ENCODE data around the gene ADCY1. TPM values are rescaled to one million over a fixed set of nuclear protein-coding genes. Genes with fewer than 3 reads are reported as not detected.

ADCY1 gene
- total RNA-seq, 4 donors from 2014 or later: under 0.01 to 1.5 (median 0.18) TPM

DNA sequence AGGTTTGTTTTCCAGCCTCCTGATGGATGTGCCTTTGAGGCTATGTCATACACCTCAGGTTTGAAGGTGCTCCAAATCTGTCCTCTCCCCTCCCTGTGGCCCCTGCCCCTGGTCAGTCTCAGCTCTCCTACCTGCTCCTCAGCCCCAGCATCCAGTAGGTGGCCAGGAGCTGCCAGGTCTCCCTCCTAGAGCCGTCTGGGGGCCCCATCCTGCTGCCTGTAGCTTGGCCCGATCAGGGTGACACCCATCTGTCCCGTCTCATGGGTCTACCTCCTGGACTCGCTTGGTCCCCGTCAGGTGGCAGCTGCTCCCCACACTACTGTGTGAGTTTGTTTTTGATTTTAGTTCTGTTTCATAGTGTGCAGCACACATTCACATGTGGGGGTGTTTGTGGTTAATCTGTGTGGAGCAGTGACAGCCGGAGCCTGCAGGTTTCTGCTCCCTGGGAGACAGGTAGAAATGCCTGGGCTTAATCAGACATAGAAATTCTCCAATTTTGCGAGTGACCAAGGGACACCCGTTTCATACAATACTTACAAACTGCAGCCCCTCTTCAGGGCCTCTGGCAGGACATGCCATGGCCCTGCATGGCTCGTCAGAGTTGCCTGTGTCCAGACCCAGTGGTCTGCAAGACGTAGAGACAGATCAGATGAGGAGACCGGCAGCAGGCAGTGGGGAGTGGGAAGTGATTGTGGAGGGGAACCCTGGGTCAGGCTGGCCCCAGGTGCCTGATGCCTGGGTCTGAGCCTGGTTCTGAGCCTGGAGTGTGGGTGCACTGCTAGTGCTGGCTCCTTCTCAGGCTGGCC lies 17.1 kb downstream of the ADCY1 start:
- Histone ChIP-seq H3K36me3 (no peaks in the 10 kb centered on the region), H3K27me3 (no peaks in the 10 kb centered on the region), H3K9me3 (no peaks in the 10 kb centered on the region), H3K4me3 (no peak overlapping the region), H3K27ac (no peak overlapping the region), H3K4me1 (no peaks in the 10 kb centered on the region)
- no peak for DNase-seq
- TF ChIP-seq CTCF (IDR thresholded peaks at IDR 0.05): no peak
- no peak for TF ChIP-seq POLR2A (IDR thresholded peaks at IDR 0.05)

DNA sequence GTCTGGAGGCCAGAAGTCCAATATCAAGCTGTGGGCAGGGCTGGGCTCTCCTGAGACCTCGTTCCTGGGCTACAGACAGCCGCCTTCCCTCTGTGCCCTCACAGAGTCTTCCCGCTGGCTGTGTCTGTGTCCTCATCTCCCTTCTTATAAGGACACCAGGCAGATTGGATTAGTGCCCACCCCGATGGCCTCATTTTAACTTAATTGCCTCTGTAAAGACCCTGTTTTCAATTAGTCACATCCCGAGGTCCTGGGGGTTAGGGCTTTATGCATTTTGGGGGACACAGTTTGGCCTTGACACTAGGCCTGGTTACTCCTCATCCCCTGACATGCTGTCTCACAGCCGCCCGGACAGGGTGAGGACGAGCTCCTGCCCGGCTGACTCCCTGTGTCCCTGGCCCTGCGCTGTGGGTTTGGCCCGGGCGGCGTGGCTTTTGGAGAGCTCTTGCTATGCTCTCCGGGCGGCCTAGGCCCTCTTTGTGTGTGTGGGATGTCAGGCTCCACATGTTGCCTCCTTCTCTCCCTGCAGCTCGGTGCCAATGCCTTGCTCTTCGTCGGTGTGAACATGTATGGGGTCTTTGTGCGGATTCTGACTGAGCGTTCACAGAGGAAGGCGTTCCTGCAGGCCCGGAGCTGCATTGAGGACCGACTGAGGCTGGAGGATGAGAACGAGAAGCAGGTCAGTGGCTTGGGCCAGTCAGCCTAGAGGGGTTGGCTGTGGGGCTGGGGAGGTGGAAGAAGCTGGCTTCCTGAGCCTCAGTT lies 18.2 kb downstream of the ADCY1 start:
- no peaks in the 10 kb centered on the region for H3K4me1 ChIP-seq
- no peak overlapping the region for H3K27ac ChIP-seq
- DNase-seq: no peak
- no peaks in the 10 kb centered on the region for H3K27me3 ChIP-seq
- no peak for TF ChIP-seq POLR2A (IDR thresholded peaks at IDR 0.05)
- no peak for TF ChIP-seq CTCF (IDR thresholded peaks at IDR 0.05)
- no peak overlapping the region for H3K4me3 ChIP-seq
- H3K9me3 ChIP-seq: no peaks in the 10 kb centered on the region
- no peaks in the 10 kb centered on the region for H3K36me3 ChIP-seq

GRCh38 chr7:45593121-45593541 lies 19.0 kb downstream of the ADCY1 start:
- Histone ChIP-seq H3K9me3 (no peaks in the 10 kb centered on the region), H3K36me3 (no peaks in the 10 kb centered on the region), H3K27me3 (no peaks in the 10 kb centered on the region), H3K4me1 (no peaks in the 10 kb centered on the region), H3K4me3 (no peak overlapping the region), H3K27ac (no peak overlapping the region)
- DNase-seq: no peak
- TF ChIP-seq CTCF (IDR thresholded peaks at IDR 0.05): no peak
- TF ChIP-seq POLR2A (IDR thresholded peaks at IDR 0.05): no peak

GRCh38 chr7:45593877-45594276 lies 19.7 kb downstream of the ADCY1 start:
- TF ChIP-seq CTCF (IDR thresholded peaks at IDR 0.05) (no peak), POLR2A (IDR thresholded peaks at IDR 0.05) (no peak)
- Histone ChIP-seq H3K27ac (no peak overlapping the region), H3K4me3 (no peak overlapping the region), H3K4me1 (no peaks in the 10 kb centered on the region), H3K9me3 (no peaks in the 10 kb centered on the region), H3K36me3 (no peaks in the 10 kb centered on the region), H3K27me3 (no peaks in the 10 kb centered on the region)
- no peak for DNase-seq

DNA sequence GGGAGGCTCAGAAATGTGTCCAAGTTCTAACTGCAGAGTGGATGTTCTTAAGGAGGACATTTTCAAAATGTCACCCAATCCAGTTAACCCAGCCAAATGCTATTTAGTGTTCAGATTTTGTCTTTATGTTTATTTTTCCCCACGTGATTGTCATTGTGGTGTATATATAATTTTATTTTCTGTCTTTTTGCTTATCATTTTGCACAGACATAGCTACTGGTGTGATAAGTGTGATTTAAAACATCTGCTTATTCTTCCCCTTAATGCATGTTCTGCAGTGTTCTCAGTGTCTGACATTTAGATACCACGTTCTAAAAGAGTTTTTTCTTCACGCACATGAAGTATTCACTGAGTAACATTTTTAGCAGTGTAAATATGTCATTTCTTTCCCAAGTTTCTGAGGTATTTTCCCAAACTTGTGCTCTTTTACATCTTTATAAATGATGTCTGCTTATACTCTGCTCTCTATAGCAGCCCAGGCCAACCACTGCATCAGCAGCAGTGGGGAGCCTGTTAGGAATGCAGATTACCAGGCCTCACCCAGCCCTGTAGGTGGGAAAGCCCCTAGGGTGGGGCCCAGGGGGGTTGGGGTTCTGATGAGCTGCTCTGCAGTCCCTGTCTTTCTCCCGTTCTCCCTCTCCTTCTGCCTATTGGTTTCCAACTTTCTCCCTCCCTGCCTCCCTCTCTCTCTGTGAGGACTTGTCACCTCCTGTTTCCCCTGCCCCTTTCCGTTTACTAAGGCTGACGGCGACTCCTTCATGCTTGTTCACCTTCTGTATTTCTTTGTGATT lies 20.8 kb downstream of the ADCY1 start:
- Histone ChIP-seq H3K4me3 (no peak overlapping the region), H3K27ac (no peak overlapping the region), H3K4me1 (no peaks in the 10 kb centered on the region), H3K36me3 (no peaks in the 10 kb centered on the region), H3K9me3 (no peaks in the 10 kb centered on the region), H3K27me3 (no peaks in the 10 kb centered on the region)
- no peak for DNase-seq
- TF ChIP-seq POLR2A (IDR thresholded peaks at IDR 0.05) (no peak), CTCF (IDR thresholded peaks at IDR 0.05) (no peak)

All from Peyer's patch (tissue), 4 donors.